NCI-H2081 treated with DMSO at 0.1 percent for 48 hours (cell line): ENCODE results near the gene KCNH1.

ENCODE experiments used
- DNase-seq: peaks from one replicate; lab custom pipeline; 2025; lab: John Stamatoyannopoulos, UW

Gene KCNH1

DNA sequence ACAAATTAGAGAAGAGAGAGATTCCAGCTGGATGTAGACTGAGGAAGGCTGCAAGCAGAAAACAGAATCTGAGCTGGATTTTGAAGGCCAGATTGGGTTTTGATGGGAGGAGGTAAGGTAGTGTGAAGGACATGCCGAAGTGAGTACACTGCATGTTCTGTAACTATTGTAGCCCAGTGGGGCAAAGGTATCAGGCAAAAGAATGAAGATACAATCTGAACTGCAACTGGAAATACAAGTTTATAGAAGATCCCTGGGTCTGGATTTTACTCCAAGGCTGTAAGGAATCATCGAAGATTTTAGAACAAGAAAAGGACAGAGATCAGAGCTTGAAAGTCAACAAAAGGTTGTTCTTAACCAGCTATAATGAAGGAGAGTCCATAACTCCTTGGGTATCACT lies 382.0 kb downstream of the KCNH1 start:
- DNase-seq: no peak

DNA sequence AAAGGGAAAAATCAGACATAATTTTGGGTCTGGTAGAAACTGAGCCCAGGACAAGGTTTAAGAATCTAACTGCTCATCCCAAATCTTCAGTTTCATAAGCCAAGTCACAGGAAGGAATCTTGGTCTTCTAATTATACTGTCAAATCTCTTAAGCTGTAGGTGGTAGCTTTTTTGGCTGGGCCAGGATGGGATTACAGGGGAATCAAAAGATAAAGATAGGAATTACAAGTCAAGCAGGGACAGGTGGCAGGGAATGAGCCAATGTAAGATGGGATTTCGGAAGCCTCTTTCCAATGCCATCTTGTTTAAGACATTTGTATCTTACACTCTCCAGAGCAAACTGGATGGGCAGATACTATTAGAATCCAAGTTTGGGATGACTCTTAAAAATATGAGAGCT lies 383.5 kb downstream of the KCNH1 start:
- DNase-seq: no peak

- DNase-seq: no peak
Measured at GRCh38 chr1:210748796-210749195, 385.2 kb downstream of the KCNH1 start.

DNA sequence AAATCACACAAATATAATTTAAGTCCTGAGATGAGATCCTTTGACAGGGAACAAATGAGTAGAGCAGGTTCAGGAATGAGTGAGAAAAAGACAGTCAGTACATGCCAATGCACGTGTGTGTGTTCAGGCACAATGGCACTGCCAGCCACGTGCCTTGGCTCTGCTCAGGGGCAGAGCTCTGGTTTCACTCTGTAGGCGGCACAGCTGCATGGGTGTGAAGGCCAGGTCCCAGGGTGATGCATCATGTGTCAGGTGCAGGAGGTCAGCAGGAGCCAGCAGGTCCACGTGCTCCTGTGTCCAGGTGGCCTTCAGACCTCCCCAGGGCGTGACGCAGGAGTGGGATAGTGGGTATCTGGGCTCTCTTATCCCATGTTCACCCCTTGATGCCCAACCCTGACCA lies 386.1 kb downstream of the KCNH1 start:
- DNase-seq: no peak

GRCh38 chr1:210747112-210747511 lies 386.8 kb downstream of the KCNH1 start:
- DNase-seq: no peak

GRCh38 chr1:210746024-210746731 lies 387.8 kb downstream of the KCNH1 start:
- DNase-seq: no peak

- no peak for DNase-seq
Measured at GRCh38 chr1:210743038-210743437, 390.9 kb downstream of the KCNH1 start.

GRCh38 chr1:210741564-210741963 lies 392.4 kb downstream of the KCNH1 start:
- no peak for DNase-seq

DNA sequence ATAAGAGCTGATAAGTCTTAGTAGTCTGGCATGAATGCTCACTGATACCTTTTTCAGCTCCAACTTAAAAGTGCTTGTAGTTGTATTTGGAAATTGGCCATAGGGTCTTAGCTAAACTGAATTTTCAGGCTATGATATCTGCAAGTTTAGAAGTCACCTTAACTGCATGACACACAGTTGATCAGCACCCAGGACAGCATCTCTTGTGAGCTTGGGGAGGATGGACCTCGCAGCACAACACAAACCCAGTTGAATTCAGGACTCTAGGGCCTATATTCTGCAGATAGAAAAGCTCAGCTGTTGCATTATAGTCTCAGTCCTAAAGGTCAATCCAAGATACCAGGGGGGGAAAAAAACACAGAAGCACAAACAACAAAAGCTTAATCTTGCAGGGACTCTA lies 394.3 kb downstream of the KCNH1 start:
- no peak for DNase-seq

GRCh38 chr1:210738256-210738655 lies 395.7 kb downstream of the KCNH1 start:
- DNase-seq: no peak

DNA sequence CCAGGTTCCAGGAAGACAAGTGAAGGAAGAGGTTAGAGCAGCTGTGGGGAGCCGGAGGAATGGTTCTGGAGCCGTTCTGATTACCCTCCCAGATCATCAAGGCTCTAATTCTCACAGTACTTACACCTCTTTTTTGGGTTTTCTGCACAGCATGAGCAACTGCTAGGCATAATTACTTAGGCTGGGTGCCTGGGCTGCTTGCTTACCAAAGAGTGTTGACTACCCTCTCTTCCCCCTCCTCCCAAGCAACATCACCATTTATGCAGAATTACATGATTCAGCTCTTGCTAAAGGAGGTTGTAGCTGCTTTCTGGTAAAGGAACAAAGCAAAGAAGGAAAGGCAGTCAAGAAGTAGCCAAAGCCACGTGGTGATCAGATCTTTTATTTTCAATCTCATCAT lies 397.2 kb downstream of the KCNH1 start:
- no peak for DNase-seq

- no peak for DNase-seq
Measured at GRCh38 chr1:210731597-210731996, 402.4 kb downstream of the KCNH1 start.

DNA sequence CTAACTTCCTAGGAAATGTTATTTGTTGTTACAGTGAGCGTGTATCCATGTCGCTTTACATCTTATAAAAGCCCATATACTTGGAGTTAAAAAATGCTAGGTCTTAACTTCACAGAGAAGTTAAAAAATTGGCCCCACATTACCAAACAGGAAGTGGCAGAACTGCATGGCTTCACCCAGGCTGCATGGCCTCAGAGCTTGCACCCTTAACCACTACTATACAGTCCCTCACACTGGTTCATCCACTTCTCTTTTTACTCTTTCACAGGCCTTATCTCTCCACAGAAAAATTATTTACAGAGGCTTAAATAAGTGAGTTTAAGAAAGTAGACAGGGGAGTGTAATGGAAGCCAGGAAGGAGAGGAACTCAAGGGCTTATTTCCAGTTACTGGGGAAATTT lies 402.8 kb downstream of the KCNH1 start:
- DNase-seq: no peak

- no peak for DNase-seq
Measured at GRCh38 chr1:210730023-210730422, 403.9 kb downstream of the KCNH1 start.

DNA sequence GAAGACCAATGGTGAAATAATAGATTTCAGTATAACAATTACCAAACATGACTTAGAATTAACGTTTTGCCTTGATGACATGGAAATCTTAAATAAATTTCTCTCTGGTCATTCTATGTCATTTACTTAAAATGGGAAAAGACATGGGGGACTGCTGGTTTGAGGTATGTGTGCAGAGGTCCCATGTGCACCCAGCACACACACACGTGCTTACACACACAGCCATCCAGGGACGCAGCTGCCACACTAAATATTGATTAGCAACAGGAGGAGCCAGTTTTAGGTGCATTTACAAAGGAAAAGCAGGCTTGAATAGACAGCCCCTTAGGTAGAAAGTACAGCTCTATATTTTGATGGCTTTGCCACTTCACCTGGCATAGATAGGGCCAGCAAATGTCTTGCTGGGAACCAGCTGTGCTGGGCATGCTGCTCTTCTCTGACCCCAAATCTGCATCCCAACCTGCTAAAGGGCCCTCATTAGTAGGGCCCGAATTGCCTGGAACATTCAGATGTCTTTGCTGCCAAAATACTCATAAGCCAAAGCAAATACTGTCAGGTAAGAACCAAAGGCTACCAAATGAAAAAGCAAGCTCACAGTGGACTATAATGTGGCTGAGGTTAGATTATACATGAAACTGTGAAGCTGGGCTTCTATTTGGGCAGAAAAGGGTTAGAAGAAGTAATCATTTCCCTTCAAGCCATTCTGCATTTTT lies 405.4 kb downstream of the KCNH1 start:
- DNase-seq: no peak

DNA sequence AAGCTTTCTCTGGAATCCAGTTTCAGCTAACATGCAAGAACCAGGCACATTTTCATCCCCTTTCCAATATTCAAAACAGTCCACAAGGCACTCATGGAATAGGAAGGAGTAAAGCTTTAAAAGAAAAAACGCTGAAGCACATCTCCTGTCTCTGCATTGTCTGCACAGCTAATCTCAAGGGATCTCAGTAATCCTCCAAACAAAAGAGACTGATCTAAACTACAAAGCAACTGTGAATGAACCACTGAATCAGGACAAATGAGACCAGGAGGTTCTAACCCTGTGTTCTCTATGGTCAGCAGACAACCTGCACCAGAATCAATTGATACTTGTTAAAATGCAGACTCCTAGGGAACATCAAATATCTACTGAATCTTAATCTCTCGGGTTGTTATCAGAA lies 406.2 kb downstream of the KCNH1 start:
- DNase-seq: no peak

- DNase-seq: no peak
Measured at GRCh38 chr1:210726621-210727020, 407.3 kb downstream of the KCNH1 start.

GRCh38 chr1:210724768-210725167 lies 409.2 kb downstream of the KCNH1 start:
- DNase-seq: no peak

DNA sequence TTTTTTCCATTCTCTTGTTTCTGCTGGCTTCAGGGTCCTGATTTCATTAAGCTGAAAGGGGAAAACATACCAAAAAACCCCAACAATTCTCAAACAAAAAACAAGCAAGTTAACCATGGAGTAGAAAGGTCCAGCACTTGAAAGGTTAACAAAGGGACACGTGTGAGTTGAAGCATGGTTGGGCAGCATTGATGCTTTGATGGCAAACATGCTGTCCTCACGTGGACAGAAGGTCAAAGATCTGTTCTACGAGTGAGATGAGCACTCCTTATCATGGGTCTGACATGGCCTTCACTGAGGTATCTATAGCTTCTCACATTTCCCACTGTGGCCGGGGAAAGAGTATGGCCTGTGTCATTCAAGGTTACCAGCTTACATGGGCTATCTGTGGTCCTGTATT lies 410.3 kb downstream of the KCNH1 start:
- no peak for DNase-seq

DNA sequence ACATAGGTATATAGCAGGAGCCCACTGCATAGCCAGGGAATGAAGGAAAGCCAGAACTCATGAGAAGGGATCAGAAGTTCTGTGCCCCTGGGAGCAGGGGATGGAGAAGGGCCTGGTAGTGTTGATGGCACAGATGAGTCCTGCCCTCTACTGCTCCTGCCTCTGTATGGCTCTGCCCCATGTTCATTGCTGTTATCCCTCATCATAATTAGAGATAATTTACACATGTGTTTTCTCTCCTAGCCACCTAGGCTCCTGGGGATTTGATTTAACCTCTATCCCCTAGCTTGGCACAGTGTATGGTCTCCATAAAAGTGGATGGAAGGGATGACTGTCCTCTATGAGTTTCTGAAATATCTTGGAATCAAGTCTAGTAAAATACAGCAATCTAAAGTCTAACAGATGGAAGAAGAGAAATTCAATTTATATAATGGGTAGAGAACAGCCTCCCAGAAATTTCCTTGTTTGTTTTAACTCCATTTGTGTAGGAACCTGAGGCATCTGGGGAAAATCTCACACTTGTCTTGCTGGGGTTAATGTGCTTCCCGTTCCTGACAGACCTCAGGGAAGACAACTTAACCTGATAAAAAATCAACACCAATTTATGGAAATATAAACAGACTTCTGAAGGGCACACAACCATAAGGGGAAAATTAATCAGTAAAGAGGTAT lies 411.4 kb downstream of the KCNH1 start:
- no peak for DNase-seq

DNA sequence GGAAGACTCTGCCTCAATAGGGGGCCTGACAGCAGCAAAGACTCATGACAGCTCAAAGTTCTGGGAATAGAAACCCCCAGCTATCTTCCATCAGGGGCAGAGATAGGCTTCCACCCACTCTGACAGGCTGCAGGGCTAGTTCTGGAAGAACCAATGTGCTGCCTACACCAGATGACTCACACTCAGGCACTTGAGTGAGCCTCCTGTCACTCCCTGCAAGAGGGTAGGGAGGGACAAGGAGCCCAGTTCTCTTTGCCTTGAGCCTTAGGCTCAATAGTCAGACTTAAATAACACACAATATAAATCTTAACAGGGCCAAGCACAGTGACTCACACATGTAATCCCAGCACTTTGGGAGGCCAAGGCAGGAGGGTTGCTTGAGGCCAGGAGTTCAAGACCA lies 418.9 kb downstream of the KCNH1 start:
- no peak for DNase-seq

GRCh38 chr1:210711825-210712612 lies 421.9 kb downstream of the KCNH1 start:
- DNase-seq: no peak

- DNase-seq: no peak
Measured at GRCh38 chr1:210709701-210710100, 424.2 kb downstream of the KCNH1 start.
